Hepatocyte (in vitro differentiated cells): ENCODE data around the gene SNX10. TPM values are rescaled to one million over a fixed set of nuclear protein-coding genes. Genes with fewer than 3 reads are reported as not detected.

ENCODE experiments used
- DNase-seq: peaks from one replicate; pipeline ENCODE4 v3.0.0-alpha.2; 2016; ENCODE audit warnings: low spot score
- H2AFZ ChIP-seq: fragments of 200-600 bp; sonication (generic); 2 replicates; pipeline ENCODE4 v1.6.0; 2016; ENCODE audit warnings: antibody characterized with exemption, mild to moderate bottlenecking
- H3K27ac ChIP-seq: fragments of 200-600 bp; sonication (generic); 2 replicates; pipeline ENCODE4 v1.5.1; 2016; ENCODE audit warnings: mild to moderate bottlenecking
- H3K27me3 ChIP-seq: fragments of 200-600 bp; sonication (generic); 2 replicates; pipeline ENCODE4 v1.6.1; 2016
- H3K36me3 ChIP-seq: fragments of 200-600 bp; sonication (generic); replicated peaks from 2 replicates; pipeline ENCODE4 v1.5.1; 2016; ENCODE audit warnings: low read depth; ENCODE audit not compliant: insufficient read depth
- H3K4me1 ChIP-seq: fragments of 200-600 bp; sonication (generic); 2 replicates; pipeline ENCODE4 v1.5.1; 2016; ENCODE audit warnings: mild to moderate bottlenecking, moderate library complexity; ENCODE audit not compliant: insufficient read depth
- H3K4me2 ChIP-seq: fragments of 200-600 bp; sonication (generic); 2 replicates; pipeline ENCODE4 v1.6.0; 2016
- H3K4me3 ChIP-seq: fragments of 200-600 bp; sonication (generic); 2 replicates; pipeline ENCODE4 v1.5.1; 2016; ENCODE audit warnings: mild to moderate bottlenecking
- H3K79me2 ChIP-seq: fragments of 200-600 bp; sonication (generic); 2 replicates; pipeline ENCODE4 v1.6.0; 2017; ENCODE audit warnings: mild to moderate bottlenecking
- H3K9me2 ChIP-seq: fragments of 200-600 bp; sonication (generic); replicated peaks from 2 replicates; pipeline ENCODE4 v1.6.0; 2017; ENCODE audit warnings: mild to moderate bottlenecking; ENCODE audit not compliant: insufficient read depth
- H3K9me3 ChIP-seq: fragments of 200-600 bp; sonication (generic); 2 replicates; pipeline ENCODE4 v1.5.1; 2016; ENCODE audit warnings: low read depth, mild to moderate bottlenecking
- H4K20me1 ChIP-seq: fragments of 200-600 bp; sonication (generic); 2 replicates; pipeline ENCODE4 v1.6.0; 2016; ENCODE audit warnings: mild to moderate bottlenecking; ENCODE audit not compliant: insufficient read depth, poor library complexity, severe bottlenecking
- EZH2 ChIP-seq: fragments of 200-600 bp; sonication (generic); IDR thresholded peaks from 2 replicates; pipeline ENCODE4 v1.6.1; 2016; ENCODE audit warnings: antibody characterized with exemption, mild to moderate bottlenecking, borderline replicate concordance
- EZH2phosphoT487 ChIP-seq: fragments of 200-600 bp; sonication (generic); IDR thresholded peaks from one replicate; pipeline ENCODE4 v1.6.1; 2018; ENCODE audit warnings: antibody characterized with exemption, mild to moderate bottlenecking, low read depth, moderate library complexity; ENCODE audit not compliant: unreplicated experiment, severe bottlenecking
- WGBS: methylation state at CpG from one replicate; pipeline ENCODE4 v1.1.6; 2016; ENCODE audit warnings: low lambda C conversion rate; ENCODE audit errors: missing lambda C conversion rate; 5-methylcytosine and 5-hydroxymethylcytosine counted together
- polyA plus RNA-seq: library from polyadenylated mRNA; unstranded; fragments of >200 nt; fragmentation: Nextera tagmentation; extraction: Ambion mirVana; gene quantifications from 2 replicates; pipeline ENCODE4 v1.2.1, GENCODE V29; 2016
- total RNA-seq: library from RNA; depleted of rRNA; stranded (reverse); fragments of >200 nt; gene quantifications from 2 replicates; pipeline ENCODE4 v1.2.3, GENCODE V29; 2014
- TF ChIP-seq, protein P1 (sequence below): fragments of 200-600 bp; sonication (generic); IDR thresholded peaks from 2 replicates; pipeline ENCODE4 v1.5.1; 2016; ENCODE audit warnings: antibody characterized with exemption, mild to moderate bottlenecking; ENCODE audit not compliant: poor library complexity

SNX10 gene
- total and polyA plus RNA-seq, 2 experiments from 2014 or later = 6.1 to 8.2 TPM

DNA sequence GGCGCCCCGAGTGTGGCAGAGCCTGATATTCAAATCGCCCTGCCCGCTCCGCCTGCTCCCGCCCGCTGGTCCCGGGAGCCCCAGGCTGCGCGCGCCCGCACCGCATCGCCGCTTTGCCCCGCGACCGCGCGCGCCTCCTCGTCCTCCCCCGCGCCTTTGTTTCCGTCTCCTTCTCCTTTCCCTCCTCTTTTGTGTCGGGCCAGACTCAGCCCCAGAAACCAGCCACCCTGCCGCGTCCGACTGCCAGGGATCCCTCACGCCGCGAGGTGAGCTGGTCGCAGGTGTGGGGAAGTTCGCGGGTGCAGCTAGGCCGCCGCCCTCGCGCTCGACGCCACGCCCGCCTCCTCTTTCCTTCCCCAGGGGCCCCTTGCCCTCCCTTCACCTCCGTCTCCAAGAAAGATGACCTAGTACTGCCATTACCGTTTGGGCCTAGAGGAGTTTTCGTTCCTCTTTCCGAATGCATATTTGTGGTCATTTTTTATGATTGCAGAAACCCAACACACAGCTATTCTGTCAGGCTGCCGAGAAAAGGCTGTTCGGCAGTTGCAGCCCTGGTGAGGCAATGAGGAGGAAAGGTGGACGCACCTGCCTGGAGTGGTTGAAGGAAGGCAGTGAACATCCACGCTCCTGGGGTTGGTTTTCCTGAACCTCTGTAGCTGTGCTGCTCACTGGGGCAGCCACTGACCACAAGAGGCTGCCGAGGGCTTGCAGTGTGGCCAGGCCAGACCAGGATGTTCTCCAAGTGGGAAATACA lies 107.3 kb downstream of the SNX10 start:
- Histone ChIP-seq H3K9me2 (no peaks in the 10 kb centered on the region), H3K4me2 (peak overlapping the region; percentile 86), H3K27ac (peak overlapping the region; percentile 83), H3K36me3 (no peaks in the 10 kb centered on the region), H3K79me2 (no peaks in the 10 kb centered on the region), H3K4me3 (peak overlapping the region; percentile 65), H2AFZ (peak overlapping the region; percentile 80), H3K27me3 (no peaks in the 10 kb centered on the region), H3K4me1 (peaks cover 14% of the 10 kb centered on the region), H4K20me1 (no peaks in the 10 kb centered on the region), H3K9me3 (no peaks in the 10 kb centered on the region)
- peak; percentile 70 for DNase-seq
- no peak for TF ChIP-seq EZH2
- TF ChIP-seq, protein P1, sequence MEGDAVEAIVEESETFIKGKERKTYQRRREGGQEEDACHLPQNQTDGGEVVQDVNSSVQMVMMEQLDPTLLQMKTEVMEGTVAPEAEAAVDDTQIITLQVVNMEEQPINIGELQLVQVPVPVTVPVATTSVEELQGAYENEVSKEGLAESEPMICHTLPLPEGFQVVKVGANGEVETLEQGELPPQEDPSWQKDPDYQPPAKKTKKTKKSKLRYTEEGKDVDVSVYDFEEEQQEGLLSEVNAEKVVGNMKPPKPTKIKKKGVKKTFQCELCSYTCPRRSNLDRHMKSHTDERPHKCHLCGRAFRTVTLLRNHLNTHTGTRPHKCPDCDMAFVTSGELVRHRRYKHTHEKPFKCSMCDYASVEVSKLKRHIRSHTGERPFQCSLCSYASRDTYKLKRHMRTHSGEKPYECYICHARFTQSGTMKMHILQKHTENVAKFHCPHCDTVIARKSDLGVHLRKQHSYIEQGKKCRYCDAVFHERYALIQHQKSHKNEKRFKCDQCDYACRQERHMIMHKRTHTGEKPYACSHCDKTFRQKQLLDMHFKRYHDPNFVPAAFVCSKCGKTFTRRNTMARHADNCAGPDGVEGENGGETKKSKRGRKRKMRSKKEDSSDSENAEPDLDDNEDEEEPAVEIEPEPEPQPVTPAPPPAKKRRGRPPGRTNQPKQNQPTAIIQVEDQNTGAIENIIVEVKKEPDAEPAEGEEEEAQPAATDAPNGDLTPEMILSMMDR = peak; percentile 24
- no peak for TF ChIP-seq EZH2phosphoT487
- WGBS = 5% methylated on average over 19 of the region's 52 CpGs

GRCh38 chr7:26399736-26400135 lies 108.1 kb downstream of the SNX10 start:
- Histone ChIP-seq H3K4me3 (no peak overlapping the region), H3K4me1 (peaks cover 22% of the 10 kb centered on the region), H3K79me2 (no peaks in the 10 kb centered on the region), H3K9me2 (no peaks in the 10 kb centered on the region), H3K36me3 (no peaks in the 10 kb centered on the region), H3K4me2 (peak overlapping the region; percentile 86), H4K20me1 (no peaks in the 10 kb centered on the region), H2AFZ (no peak overlapping the region), H3K9me3 (no peaks in the 10 kb centered on the region), H3K27ac (peak overlapping the region; percentile 83), H3K27me3 (no peaks in the 10 kb centered on the region)
- DNase-seq = no peak
- WGBS = 100% methylated on average over 1 of the region's 1 CpG
- no peak for TF ChIP-seq EZH2
- TF ChIP-seq EZH2phosphoT487 = no peak
- TF ChIP-seq, protein P1 = no peak

GRCh38 chr7:26403640-26404039 lies 112.0 kb downstream of the SNX10 start:
- Histone ChIP-seq H2AFZ (no peak overlapping the region), H3K9me3 (no peaks in the 10 kb centered on the region), H3K9me2 (no peaks in the 10 kb centered on the region), H3K4me3 (no peak overlapping the region), H3K4me2 (no peak overlapping the region), H3K4me1 (peaks cover 17% of the 10 kb centered on the region), H3K27ac (peak overlapping the region; percentile 84), H3K79me2 (no peaks in the 10 kb centered on the region), H3K27me3 (no peaks in the 10 kb centered on the region), H4K20me1 (no peaks in the 10 kb centered on the region), H3K36me3 (no peaks in the 10 kb centered on the region)
- 75% methylated on average over 3 of the region's 3 CpGs for WGBS
- DNase-seq = peak; percentile 26
- TF ChIP-seq, protein P1 = no peak
- TF ChIP-seq EZH2phosphoT487 (no peak), EZH2 (no peak)
